Fibroblast of lung (primary cell): ENCODE measurements around the gene GXYLT1. TPM values are rescaled to one million over a fixed set of nuclear protein-coding genes. Genes with fewer than 3 reads are reported as not detected.

ENCODE experiments used
- DNase-seq, 2 donors: peaks; one replicate each; pipeline versions ENCODE4 v3.0.0 to v3.0.0-alpha.2; 2010; ENCODE audit warnings: low read depth in 2 of 2
- H2AFZ ChIP-seq: 2 replicates; pipeline ENCODE4 v1.5.1; 2012; ENCODE audit warnings: low read length, control low read depth, inconsistent platforms
- H3K27ac ChIP-seq: 2 replicates; pipeline ENCODE4 v1.5.1; 2011; ENCODE audit warnings: low read length, control low read depth; ENCODE audit not compliant: insufficient read depth
- H3K27me3 ChIP-seq: 2 replicates; pipeline ENCODE4 v1.5.1; 2011; ENCODE audit warnings: mild to moderate bottlenecking, low read length; ENCODE audit not compliant: control insufficient read depth, insufficient read depth
- H3K36me3 ChIP-seq: 2 replicates; pipeline ENCODE4 v1.5.1; 2011; ENCODE audit warnings: low read length; ENCODE audit not compliant: control insufficient read depth, insufficient read depth
- H3K4me1 ChIP-seq: 2 replicates; pipeline ENCODE4 v1.5.1; 2011; ENCODE audit warnings: low read length; ENCODE audit not compliant: control insufficient read depth, insufficient read depth; ENCODE audit errors: extremely low read depth
- H3K4me2 ChIP-seq: 2 replicates; pipeline ENCODE4 v1.5.1; 2011; ENCODE audit warnings: low read length, control low read depth; ENCODE audit not compliant: insufficient read depth; ENCODE audit errors: extremely low read depth
- H3K4me3 ChIP-seq, 4 experiments: fragments of 200-600 bp in 1 of 4; sonication (generic) in 1 of 4; replicated peaks in 1 of 4; 2 replicates each; pipeline ENCODE4 v1.5.1; 2011 to 2016; ENCODE audit warnings: low read length in 4 of 4, low read depth in 3 of 4, mild to moderate bottlenecking in 3 of 4, control low read depth in 2 of 4, inconsistent platforms in 1 of 4, mixed read lengths in 1 of 4; ENCODE audit not compliant: insufficient read depth in 1 of 4; ENCODE audit errors: control extremely low read depth in 1 of 4
- H3K79me2 ChIP-seq: 2 replicates; pipeline ENCODE4 v1.5.1; 2012; ENCODE audit warnings: mild to moderate bottlenecking, low read length, inconsistent platforms; ENCODE audit not compliant: control insufficient read depth, insufficient read depth
- H3K9ac ChIP-seq: 2 replicates; pipeline ENCODE4 v1.5.1; 2011; ENCODE audit warnings: mild to moderate bottlenecking, low read length, control low read depth; ENCODE audit not compliant: insufficient read depth
- H3K9me3 ChIP-seq: 2 replicates; pipeline ENCODE4 v1.5.1; 2012; ENCODE audit warnings: low read depth, low read length; ENCODE audit not compliant: control insufficient read depth, insufficient read depth
- H4K20me1 ChIP-seq: 2 replicates; pipeline ENCODE4 v1.5.1; 2011; ENCODE audit warnings: low read length; ENCODE audit not compliant: control insufficient read depth, insufficient read depth; ENCODE audit errors: extremely low read depth
- EZH2 ChIP-seq: IDR thresholded peaks from 2 replicates; pipeline ENCODE4 v1.5.1; 2012; ENCODE audit warnings: low read length, control low read depth, mild to moderate bottlenecking; ENCODE audit errors: missing control alignments
- polyA plus RNA-seq, 2 donors: library from polyadenylated mRNA; depleted of rRNA in 1 of 2; stranded (reverse) in 1 of 2; unstranded in 1 of 2; fragments of >200 nt; gene quantifications; 2 replicates each; pipeline ENCODE4 v1.2.1, GENCODE V29; 2011 to 2012; ENCODE audit warnings: missing spikeins in 1 of 2
- total RNA-seq: library from RNA; depleted of rRNA; stranded (reverse); fragments of >200 nt; gene quantifications from 2 replicates; pipeline ENCODE4 v1.2.1, GENCODE V29; 2014
- TF ChIP-seq, protein P1 (sequence below), 2 donors: IDR thresholded peaks in 1 of 2; conservative IDR thresholded peaks in 1 of 2; 1 replicate in 1 of 2; 2 replicates in 1 of 2; pipeline ENCODE4 v1.5.1; 2011 to 2012; ENCODE audit warnings: low read length in 2 of 2, control low read depth in 1 of 2, inconsistent platforms in 1 of 2, low read depth in 1 of 2, mild to moderate bottlenecking in 1 of 2

GXYLT1 gene
- total and polyA plus RNA-seq, 2 donors (not counting 1 experiment from before 2014, with no cell fraction given): 10.7 to 14.8 TPM

DNA sequence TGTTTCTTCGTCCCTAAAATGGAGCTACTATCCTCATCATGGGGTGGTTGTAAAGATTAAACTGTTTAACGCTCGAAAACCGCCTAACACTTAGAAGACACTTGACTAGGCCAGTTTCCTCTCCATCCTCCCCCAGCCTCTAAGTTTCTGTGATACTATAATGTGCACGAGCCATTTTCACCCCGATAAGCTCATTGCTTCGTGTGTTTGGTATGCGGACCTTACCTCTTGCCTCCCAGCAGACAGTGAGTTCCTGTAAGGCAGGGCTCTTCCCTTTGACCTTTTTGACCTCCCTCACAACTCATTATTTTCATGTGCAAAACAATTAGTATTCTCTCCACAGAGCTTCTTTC lies 499 bp upstream of the GXYLT1 start:
- Histone ChIP-seq H3K27me3 (no peaks in the 10 kb centered on the region), H3K9ac (no peak overlapping the region), H3K4me1 (peaks cover 3% of the 10 kb centered on the region), H3K36me3 (no peaks in the 10 kb centered on the region), H3K27ac (peak overlapping the region; percentile 46), H2AFZ (peak overlapping the region; percentile 92), H3K79me2 (peaks cover 26% of the 10 kb centered on the region), H4K20me1 (no peaks in the 10 kb centered on the region), H3K4me2 (peak overlapping the region; percentile 97), H3K4me3 (peak overlapping the region; percentile 48 to 75 (median 67)), H3K9me3 (no peaks in the 10 kb centered on the region)
- peak in 1 of 2 donors; percentile 2 for DNase-seq
- no peak for TF ChIP-seq EZH2
- TF ChIP-seq, protein P1, sequence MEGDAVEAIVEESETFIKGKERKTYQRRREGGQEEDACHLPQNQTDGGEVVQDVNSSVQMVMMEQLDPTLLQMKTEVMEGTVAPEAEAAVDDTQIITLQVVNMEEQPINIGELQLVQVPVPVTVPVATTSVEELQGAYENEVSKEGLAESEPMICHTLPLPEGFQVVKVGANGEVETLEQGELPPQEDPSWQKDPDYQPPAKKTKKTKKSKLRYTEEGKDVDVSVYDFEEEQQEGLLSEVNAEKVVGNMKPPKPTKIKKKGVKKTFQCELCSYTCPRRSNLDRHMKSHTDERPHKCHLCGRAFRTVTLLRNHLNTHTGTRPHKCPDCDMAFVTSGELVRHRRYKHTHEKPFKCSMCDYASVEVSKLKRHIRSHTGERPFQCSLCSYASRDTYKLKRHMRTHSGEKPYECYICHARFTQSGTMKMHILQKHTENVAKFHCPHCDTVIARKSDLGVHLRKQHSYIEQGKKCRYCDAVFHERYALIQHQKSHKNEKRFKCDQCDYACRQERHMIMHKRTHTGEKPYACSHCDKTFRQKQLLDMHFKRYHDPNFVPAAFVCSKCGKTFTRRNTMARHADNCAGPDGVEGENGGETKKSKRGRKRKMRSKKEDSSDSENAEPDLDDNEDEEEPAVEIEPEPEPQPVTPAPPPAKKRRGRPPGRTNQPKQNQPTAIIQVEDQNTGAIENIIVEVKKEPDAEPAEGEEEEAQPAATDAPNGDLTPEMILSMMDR (conservative IDR thresholded peaks at IDR 0.05 in 1 of 2, IDR thresholded peaks at IDR 0.05 in 1 of 2; ENCODE audit: low read depth in 1 of 2, low read length in 2 of 2): no peak

DNA sequence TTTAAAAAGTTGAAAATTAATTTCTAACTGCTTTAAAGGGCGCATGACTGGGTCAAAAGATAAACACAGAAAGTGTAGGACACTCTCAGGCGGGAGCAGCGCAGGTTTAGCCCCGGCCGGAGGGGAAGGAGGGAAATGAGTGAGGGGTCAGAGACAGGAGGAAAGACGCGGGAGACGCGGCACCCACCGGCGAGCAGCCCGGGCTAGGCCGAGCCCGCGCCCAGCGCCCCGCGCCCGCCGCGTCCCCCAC lies 591 bp downstream of the GXYLT1 start:
- Histone ChIP-seq H2AFZ (peak overlapping the region; percentile 54), H3K4me1 (peaks cover 3% of the 10 kb centered on the region), H4K20me1 (no peaks in the 10 kb centered on the region), H3K36me3 (no peaks in the 10 kb centered on the region), H3K4me2 (peak overlapping the region; percentile 53), H3K9ac (peak overlapping the region; percentile 62), H3K79me2 (peaks cover 29% of the 10 kb centered on the region), H3K27me3 (no peaks in the 10 kb centered on the region), H3K4me3 (peak overlapping the region; percentile 69 to 92 (median 74)), H3K27ac (peak overlapping the region; percentile 46), H3K9me3 (no peaks in the 10 kb centered on the region)
- DNase-seq: no peak
- no peak for TF ChIP-seq EZH2
- TF ChIP-seq, protein P1 (conservative IDR thresholded peaks at IDR 0.05 in 1 of 2, IDR thresholded peaks at IDR 0.05 in 1 of 2; ENCODE audit: low read depth in 1 of 2, low read length in 2 of 2): no peak

DNA sequence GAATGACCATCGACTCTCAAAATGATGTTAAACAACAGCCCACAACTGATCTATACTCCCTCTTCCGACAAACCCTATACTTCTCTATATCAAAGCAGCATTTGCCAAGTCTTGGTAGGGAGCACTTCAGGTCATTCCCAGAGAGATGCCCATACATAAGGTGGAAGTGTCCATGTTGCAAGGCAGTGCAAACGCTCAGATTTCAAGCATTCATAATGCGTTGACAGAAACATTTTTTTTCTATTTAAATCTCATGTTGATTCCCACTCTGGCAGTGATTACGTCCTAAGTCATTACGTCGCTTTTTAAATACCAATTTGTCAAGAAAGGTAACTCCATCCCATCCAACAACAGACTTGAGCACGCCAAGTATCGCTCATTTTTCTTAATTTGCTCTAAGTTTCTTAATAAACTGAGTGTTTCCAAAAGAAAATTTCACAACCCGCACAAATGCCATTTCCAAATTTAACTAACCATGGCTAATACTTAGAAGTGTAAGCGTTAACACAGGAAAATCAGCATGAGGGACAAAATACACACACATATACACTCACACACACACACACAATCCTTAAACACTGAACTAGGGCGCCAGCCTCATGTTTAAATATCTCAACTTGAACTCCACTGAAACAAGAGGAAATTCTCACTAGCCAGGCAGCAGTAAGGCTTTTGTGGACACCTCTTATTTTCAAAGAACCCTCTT lies 1.1 kb downstream of the GXYLT1 start:
- H3K27ac ChIP-seq: no peak overlapping the region
- DNase-seq: peak; percentile 37 to 44

More for the DNA sequence above, 1.1 kb downstream of the GXYLT1 start:
- H3K4me3 ChIP-seq: peak overlapping the region; percentile 69 to 92 (median 74)
- H3K79me2 ChIP-seq: peaks cover 31% of the 10 kb centered on the region
- H3K4me1 ChIP-seq: peaks cover 3% of the 10 kb centered on the region
- no peaks in the 10 kb centered on the region for H3K9me3 ChIP-seq
- no peaks in the 10 kb centered on the region for H3K27me3 ChIP-seq
- peak overlapping the region; percentile 62 for H3K9ac ChIP-seq
- no peaks in the 10 kb centered on the region for H3K36me3 ChIP-seq
- H4K20me1 ChIP-seq: no peaks in the 10 kb centered on the region
- TF ChIP-seq EZH2: no peak
- TF ChIP-seq, protein P1 (conservative IDR thresholded peaks at IDR 0.05 in 1 of 2, IDR thresholded peaks at IDR 0.05 in 1 of 2; ENCODE audit: low read depth in 1 of 2, low read length in 2 of 2): no peak
- H3K4me2 ChIP-seq: peak overlapping the region; percentile 53
- H2AFZ ChIP-seq: no peak overlapping the region
